Stomach (tissue), 9 donors: Measurements from ENCODE around the gene SEMA6C. TPM values are rescaled to one million over a fixed set of nuclear protein-coding genes. Genes with fewer than 3 reads are reported as not detected.
A peak's percentile ranks its signal among the peaks of the same experiment; 100 is the strongest.

ENCODE experiments used
- DNase-seq, 2 donors: peaks; one replicate each; pipeline versions ENCODE4 v3.0.0 to v3.0.0-alpha.2; 2013 to 2019
- H3K27ac ChIP-seq, 5 donors: fragments of 200-600 bp in 4 of 5; sonication (generic) in 4 of 5; one replicate each; pipeline ENCODE4 v1.5.1; 2013 to 2019; ENCODE audit warnings: mild to moderate bottlenecking in 1 of 5, moderate library complexity in 1 of 5
- H3K27me3 ChIP-seq, 3 donors: fragments of 200-600 bp; sonication (generic); one replicate each; pipeline ENCODE4 v1.5.1; 2017 to 2019; ENCODE audit warnings: mixed run types in 1 of 3
- H3K36me3 ChIP-seq, 4 donors: fragments of 200-600 bp; sonication (generic); 1 replicate in 3 of 4; 2 replicates in 1 of 4; pipeline ENCODE4 v1.5.1; 2016 to 2019
- H3K4me1 ChIP-seq, 4 donors: fragments of 200-600 bp; sonication (generic); one replicate each; pipeline ENCODE4 v1.5.1; 2016 to 2019
- H3K4me3 ChIP-seq, 4 donors: fragments of 200-600 bp; sonication (generic) in 3 of 4; one replicate each; pipeline ENCODE4 v1.5.1; 2016 to 2019; ENCODE audit warnings: mild to moderate bottlenecking in 1 of 4
- H3K9me3 ChIP-seq, 4 donors: fragments of 200-600 bp; sonication (generic); one replicate each; pipeline ENCODE4 v1.5.1; 2016 to 2019
- EP300 ChIP-seq: sonication (generic); formaldehyde crosslinking; IDR thresholded peaks from one replicate; pipeline ENCODE4 v1.6.1; 2017; ENCODE audit warnings: antibody characterized with exemption
- POLR2A ChIP-seq, 4 donors: fragments of 450-650 bp; IDR thresholded peaks; one replicate each; pipeline ENCODE4 v1.6.1; 2016; ENCODE audit warnings: antibody characterized with exemption in 4 of 4, control low read depth in 2 of 4, mild to moderate bottlenecking in 1 of 4, moderate library complexity in 1 of 4
- POLR2AphosphoS5 ChIP-seq, 3 donors: sonication (generic); formaldehyde crosslinking; IDR thresholded peaks; one replicate each; pipeline ENCODE4 v1.6.1; 2016; ENCODE audit warnings: antibody characterized with exemption in 3 of 3
- WGBS, 5 donors: extraction: QIAGEN DNeasy Blood & Tissue Kit in 3 of 5; methylation state at CpG; one replicate each; pipeline versions ENCODE4 v1.1.5 to v1.1.7; 2013 to 2018; 5-methylcytosine and 5-hydroxymethylcytosine counted together
- intact Hi-C: fragments of 100-400 bp; cut with DNase I; formaldehyde crosslinking; loops from one replicate; pipeline ENCODE4 v1.15.1; 2023; ENCODE audit warnings: low total_unique reads
- polyA plus RNA-seq, 3 donors: library from polyadenylated mRNA; stranded (reverse); fragments of 200-250 nt; gene quantifications; one replicate each; pipeline ENCODE4 v1.2.3, GENCODE V29; 2013
- total RNA-seq, 5 donors: library from RNA; depleted of rRNA; stranded (reverse); fragments of >200 nt; gene quantifications; one replicate each; pipeline versions ENCODE4 v1.1.0 to v1.2.3, GENCODE V29; 2014 to 2016
- TF ChIP-seq, protein P1 (sequence below), 7 experiments: fragments of 450-650 bp in 4 of 7; fragments of 200-600 bp in 3 of 7; sonication (generic) in 3 of 7; IDR thresholded peaks; one replicate each; pipeline ENCODE4 v1.5.1; 2016 to 2019; ENCODE audit warnings: antibody characterized with exemption in 7 of 7, control low read depth in 2 of 7, mild to moderate bottlenecking in 1 of 7
- donor health status: healthy with polysubstance abuse.
- donor health status: Bipolar disorder and iron deficiency.
- donor health status: healthy.

SEMA6C gene
- total and polyA plus RNA-seq, 8 donors, result 4.4 to 13.9 (median 9.1) TPM

DNA sequence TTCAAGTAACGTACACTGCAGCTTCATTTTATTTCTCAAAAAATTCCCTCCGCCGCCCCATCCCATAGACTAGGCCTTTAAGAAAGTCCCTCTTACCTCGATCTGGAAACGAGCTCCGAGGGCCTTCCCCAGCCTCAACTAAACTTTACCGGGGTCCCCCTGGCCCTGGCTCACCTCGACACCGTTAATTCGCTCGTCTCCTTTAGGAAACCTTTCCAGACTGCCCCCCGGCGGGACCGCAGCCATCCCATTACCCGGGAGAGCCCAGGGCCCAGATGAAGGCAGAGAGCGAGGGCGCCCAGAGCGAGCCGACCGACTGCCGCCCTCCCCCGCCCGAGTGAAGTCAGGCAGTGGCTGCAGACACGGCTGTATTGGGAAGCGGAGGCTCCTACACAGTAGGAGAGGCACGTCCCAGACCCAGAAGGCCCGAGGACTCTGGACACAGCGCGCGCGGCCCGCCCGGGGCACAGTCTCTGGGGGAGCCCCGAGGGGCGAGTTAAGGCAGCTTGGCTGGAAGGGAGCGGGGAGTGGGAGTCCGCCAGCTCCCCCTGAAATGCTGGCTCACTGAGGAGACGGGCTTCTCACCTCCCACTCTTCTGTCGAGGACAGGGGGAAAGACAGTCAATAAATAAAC is 14.6 kb downstream of the SEMA6C start:
- Histone ChIP-seq H3K4me1 (peaks cover 14 to 26% (median 24%) of the 10 kb centered on the region in 4 donors), H3K4me3 (peak overlapping the region; percentile 36 to 47 (median 46)), H3K36me3 (peaks cover 0 to 29% (median 10%) of the 10 kb centered on the region in 4 donors), H3K27me3 (peaks cover 0 to 27% (median 22%) of the 10 kb centered on the region in 3 donors), H3K9me3 (no peaks in the 10 kb centered on the region), H3K27ac (peak overlapping the region in 4 of 5 donors; percentile 14 to 81 (median 58))
- TF ChIP-seq POLR2AphosphoS5 (IDR thresholded peaks at IDR 0.05), result no peak
- TF ChIP-seq POLR2A (IDR thresholded peaks at IDR 0.05), result no peak
- TF ChIP-seq, protein P1, sequence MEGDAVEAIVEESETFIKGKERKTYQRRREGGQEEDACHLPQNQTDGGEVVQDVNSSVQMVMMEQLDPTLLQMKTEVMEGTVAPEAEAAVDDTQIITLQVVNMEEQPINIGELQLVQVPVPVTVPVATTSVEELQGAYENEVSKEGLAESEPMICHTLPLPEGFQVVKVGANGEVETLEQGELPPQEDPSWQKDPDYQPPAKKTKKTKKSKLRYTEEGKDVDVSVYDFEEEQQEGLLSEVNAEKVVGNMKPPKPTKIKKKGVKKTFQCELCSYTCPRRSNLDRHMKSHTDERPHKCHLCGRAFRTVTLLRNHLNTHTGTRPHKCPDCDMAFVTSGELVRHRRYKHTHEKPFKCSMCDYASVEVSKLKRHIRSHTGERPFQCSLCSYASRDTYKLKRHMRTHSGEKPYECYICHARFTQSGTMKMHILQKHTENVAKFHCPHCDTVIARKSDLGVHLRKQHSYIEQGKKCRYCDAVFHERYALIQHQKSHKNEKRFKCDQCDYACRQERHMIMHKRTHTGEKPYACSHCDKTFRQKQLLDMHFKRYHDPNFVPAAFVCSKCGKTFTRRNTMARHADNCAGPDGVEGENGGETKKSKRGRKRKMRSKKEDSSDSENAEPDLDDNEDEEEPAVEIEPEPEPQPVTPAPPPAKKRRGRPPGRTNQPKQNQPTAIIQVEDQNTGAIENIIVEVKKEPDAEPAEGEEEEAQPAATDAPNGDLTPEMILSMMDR (IDR thresholded peaks at IDR 0.05), result no peak
- TF ChIP-seq EP300, result no peak
- WGBS, 5 donors, result 18 to 34% (median 21%) methylated on average over 16 to 39 of the region's 39 CpGs
- peak; percentile 34 to 71 for DNase-seq
- intact Hi-C loops, result no loop called here

DNA sequence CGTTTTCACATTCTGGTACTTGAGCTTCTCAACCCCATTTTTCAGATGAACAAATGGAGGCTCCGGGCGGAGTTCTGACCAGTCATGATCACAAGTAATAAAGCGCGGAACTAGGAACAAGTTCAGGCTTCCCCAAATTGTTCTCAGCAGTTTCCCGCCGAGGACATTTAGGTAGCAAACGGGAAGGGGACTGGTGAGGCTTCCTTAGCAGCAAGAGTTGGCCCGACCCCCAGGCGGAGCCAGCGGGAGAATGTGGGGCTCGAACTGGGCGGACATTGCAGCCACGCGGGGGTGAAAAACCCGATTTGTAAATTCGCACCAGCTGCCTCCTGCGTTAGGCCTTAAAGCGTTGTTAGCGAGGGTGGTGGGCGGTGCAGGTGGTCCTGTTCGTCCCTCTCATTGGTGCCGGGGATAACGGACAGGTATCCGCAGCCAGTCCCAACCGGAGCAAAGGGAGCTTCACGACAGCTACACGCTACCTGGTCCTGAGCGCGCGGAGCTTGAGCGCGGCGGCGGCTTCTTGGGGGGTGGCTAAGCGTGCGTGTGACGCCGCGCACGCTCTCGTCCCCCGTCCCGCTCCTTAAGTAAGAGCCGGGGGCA is 15.3 kb downstream of the SEMA6C start:
- WGBS, 5 donors, result 8 to 14% (median 10%) methylated on average over 30 to 45 of the region's 45 CpGs
- Histone ChIP-seq H3K27me3 (peaks cover 0 to 27% (median 22%) of the 10 kb centered on the region in 3 donors), H3K36me3 (peaks cover 0 to 22% (median 8%) of the 10 kb centered on the region in 4 donors), H3K27ac (peak overlapping the region in 4 of 5 donors; percentile 16 to 81 (median 58)), H3K4me3 (peak overlapping the region; percentile 36 to 47 (median 46)), H3K9me3 (no peaks in the 10 kb centered on the region), H3K4me1 (peaks cover 14 to 29% (median 25%) of the 10 kb centered on the region in 4 donors)
- TF ChIP-seq POLR2A (IDR thresholded peaks at IDR 0.05) (no peak), POLR2AphosphoS5 (IDR thresholded peaks at IDR 0.05) (peak in 1 of 3 donors; percentile 29), EP300 (no peak)
- TF ChIP-seq, protein P1 (IDR thresholded peaks at IDR 0.05), result no peak
- DNase-seq, result peak; percentile 71 to 97
- intact Hi-C loops, result no loop called here

DNA sequence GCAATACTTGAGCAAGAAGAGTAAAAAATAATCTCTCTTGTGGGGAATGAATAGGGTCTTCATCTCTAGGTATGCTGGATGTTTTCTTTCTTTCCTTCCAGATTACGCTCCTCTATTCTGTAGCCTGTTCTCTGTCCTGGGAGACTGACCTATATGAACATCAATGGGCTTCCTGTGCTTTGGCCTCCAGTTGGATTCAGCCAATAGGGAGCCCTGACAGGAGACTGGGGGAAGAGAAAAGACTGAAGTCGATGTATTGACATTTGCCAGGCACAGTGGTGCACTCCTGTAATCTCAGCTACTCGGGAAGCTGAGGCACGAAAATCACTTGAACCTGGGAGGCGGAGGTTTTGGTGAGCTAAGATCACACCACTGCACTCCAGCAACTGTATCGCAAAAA is 17.6 kb downstream of the SEMA6C start:
- Histone ChIP-seq H3K4me1 (peaks cover 14 to 34% (median 25%) of the 10 kb centered on the region in 4 donors), H3K4me3 (no peak overlapping the region), H3K36me3 (peaks cover 0 to 19% (median 9%) of the 10 kb centered on the region in 4 donors), H3K27me3 (peaks cover 0 to 27% (median 22%) of the 10 kb centered on the region in 3 donors), H3K9me3 (no peaks in the 10 kb centered on the region), H3K27ac (no peak overlapping the region)
- no peak for DNase-seq
- 81 to 90% (median 84%) methylated on average over 6 of the region's 6 CpGs for WGBS, 5 donors
- intact Hi-C loops, result no loop called here
- TF ChIP-seq POLR2A (IDR thresholded peaks at IDR 0.05), result no peak
- no peak for TF ChIP-seq EP300
- no peak for TF ChIP-seq POLR2AphosphoS5 (IDR thresholded peaks at IDR 0.05)
- TF ChIP-seq, protein P1 (IDR thresholded peaks at IDR 0.05), result no peak

DNA sequence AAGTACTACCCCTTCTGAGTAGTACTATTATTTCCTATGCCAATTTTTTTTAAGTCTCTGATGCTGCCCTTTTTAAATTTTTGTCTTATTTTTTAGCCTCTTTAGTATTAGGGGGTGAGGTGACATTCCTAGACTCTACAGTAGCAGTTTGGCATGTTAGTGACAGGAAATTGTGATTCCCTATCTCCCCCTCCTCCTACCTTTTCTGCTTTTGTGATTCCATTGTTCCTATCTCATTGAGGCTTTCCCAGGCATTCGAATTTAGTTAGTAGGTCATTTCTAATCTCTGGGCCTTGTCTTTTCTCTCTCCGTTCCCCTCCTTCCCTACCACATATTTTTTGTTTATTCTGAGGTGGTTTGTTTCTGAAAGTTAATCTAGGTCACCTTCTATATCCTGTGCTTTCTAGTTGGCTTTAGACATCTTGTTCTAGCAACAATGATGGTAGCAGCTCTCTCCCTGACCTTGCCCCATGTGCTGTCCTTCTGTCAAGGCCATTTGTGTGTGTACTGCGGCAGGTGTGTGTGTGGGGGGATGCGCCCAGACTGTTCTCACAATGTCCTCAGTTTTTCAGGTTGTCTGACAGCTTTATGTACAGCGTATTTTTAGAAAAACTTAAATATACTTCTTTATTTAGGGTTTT is 21.5 kb downstream of the SEMA6C start:
- intact Hi-C loops, result no loop called here
- no peak overlapping the region for H3K4me3 ChIP-seq
- no peak overlapping the region for H3K27ac ChIP-seq
- no peaks in the 10 kb centered on the region for H3K9me3 ChIP-seq
- 70 to 81% (median 73%) methylated on average over 5 of the region's 5 CpGs for WGBS, 5 donors
- peak in 1 of 2 donors; percentile 39 for DNase-seq
- H3K36me3 ChIP-seq, result peaks cover 0 to 49% (median 39%) of the 10 kb centered on the region in 4 donors
- H3K4me1 ChIP-seq, result peaks cover 0 to 9% (median 0%) of the 10 kb centered on the region in 4 donors
- no peaks in the 10 kb centered on the region for H3K27me3 ChIP-seq
- no peak for TF ChIP-seq EP300
- TF ChIP-seq, protein P1 (IDR thresholded peaks at IDR 0.05), result no peak
- TF ChIP-seq POLR2AphosphoS5 (IDR thresholded peaks at IDR 0.05), result no peak
- TF ChIP-seq POLR2A (IDR thresholded peaks at IDR 0.05), result no peak
